PC-3 (cell line): ENCODE measurements around the gene NAGPA. TPM values are rescaled to one million over a fixed set of nuclear protein-coding genes. Genes with fewer than 3 reads are reported as not detected.
"Not testable (repeated sequence)": the region's sequence is repeated elsewhere in the genome, so short reads cannot be mapped to it uniquely, and the experiment has no call there.

Source experiments
- ATAC-seq: fragments of 200-7000 bp; cut with Tn5 transposase; 2 replicates; pipeline ENCODE4 v1.9.1; 2020; ENCODE audit warnings: mild to moderate bottlenecking, moderate library complexity
- Bru-seq: library from RNA; stranded (reverse); fragments of 400-500 nt; gene quantifications from one replicate; lab custom pipeline; 2021; lab: Mats Ljungman, UMichigan
- BruChase-seq, 2 experiments: library from RNA; stranded (reverse); fragments of 400-500 nt; gene quantifications; one replicate each; lab custom pipeline; 2021; lab: Mats Ljungman, UMichigan
- BruUV-seq: library from RNA; stranded (reverse); fragments of 400-500 nt; replicated peaks from 2 replicates; lab custom pipeline; 2021; lab: Mats Ljungman, UMichigan
- CTCF ChIA-PET: fragments of 300-600 bp; sonication (Branson Sonifier 250); formaldehyde crosslinking; loops from one replicate; lab custom pipeline; 2022; ENCODE audit warnings: antibody characterized with exemption; lab: Charles Lee
- POLR2A ChIA-PET: fragments of 300-600 bp; sonication (Branson Sonifier 250); formaldehyde crosslinking; loops from one replicate; lab custom pipeline; 2022; ENCODE audit warnings: antibody characterized with exemption; ENCODE audit not compliant: unreplicated experiment; lab: Charles Lee
- DNase-seq: peaks from one replicate; pipeline ENCODE4 v3.0.0-alpha.2; 2015
- H2AFZ ChIP-seq: fragments of 300-600 bp; sonication (generic); 2 replicates; pipeline ENCODE4 v1.6.0; 2016; ENCODE audit warnings: antibody characterized with exemption, low read length
- H3F3A ChIP-seq: fragments of 300-600 bp; sonication (generic); one replicate; pipeline ENCODE4 v1.6.0; 2017; ENCODE audit warnings: antibody characterized with exemption, low read length, control low read depth, mild to moderate bottlenecking; ENCODE audit not compliant: unreplicated experiment
- H3K27ac ChIP-seq: fragments of 300-600 bp; sonication (generic); 2 replicates; pipeline ENCODE4 v1.5.1; 2016; ENCODE audit warnings: mild to moderate bottlenecking, low read length
- H3K27me3 ChIP-seq: fragments of 300-600 bp; sonication (generic); 2 replicates; pipeline ENCODE4 v1.6.1; 2016; ENCODE audit warnings: low read length, mixed read lengths
- H3K36me3 ChIP-seq: fragments of 300-600 bp; sonication (generic); 2 replicates; pipeline ENCODE4 v1.6.1; 2016; ENCODE audit warnings: low read depth, mixed run types, low read length, mixed read lengths
- H3K4me1 ChIP-seq: fragments of 300-600 bp; sonication (generic); 2 replicates; pipeline ENCODE4 v1.5.1; 2016; ENCODE audit warnings: low read length; ENCODE audit not compliant: insufficient read depth
- H3K4me2 ChIP-seq: fragments of 300-600 bp; sonication (generic); 2 replicates; pipeline ENCODE4 v1.6.0; 2016; ENCODE audit warnings: low read length
- H3K4me3 ChIP-seq: fragments of 300-600 bp; sonication (generic); 2 replicates; pipeline ENCODE4 v1.5.1; 2016; ENCODE audit warnings: mild to moderate bottlenecking, low read length, mixed read lengths
- H3K79me2 ChIP-seq: fragments of 300-600 bp; sonication (generic); 2 replicates; pipeline ENCODE4 v1.6.1; 2017; ENCODE audit warnings: low read length, mixed read lengths
- H3K9ac ChIP-seq: fragments of 300-600 bp; sonication (generic); 2 replicates; pipeline ENCODE4 v1.6.0; 2016; ENCODE audit warnings: mild to moderate bottlenecking, low read length
- H3K9me2 ChIP-seq: fragments of 300-600 bp; sonication (generic); replicated peaks from 2 replicates; pipeline ENCODE4 v1.6.1; 2016; ENCODE audit warnings: mixed run types, low read length, mixed read lengths
- H3K9me3 ChIP-seq: fragments of 300-600 bp; sonication (generic); 2 replicates; pipeline ENCODE4 v1.6.1; 2016; ENCODE audit warnings: low read length, mixed read lengths
- H4K20me1 ChIP-seq: fragments of 300-600 bp; sonication (generic); 2 replicates; pipeline ENCODE4 v1.6.1; 2016; ENCODE audit warnings: low read length, mixed read lengths
- CTCF ChIP-seq: fragments of 300-600 bp; sonication (generic); conservative IDR thresholded peaks from 2 replicates; pipeline ENCODE4 v1.5.1; 2017; ENCODE audit warnings: antibody characterized with exemption, low read depth, mild to moderate bottlenecking, low read length
- EZH2 ChIP-seq: fragments of 300-600 bp; sonication (generic); IDR thresholded peaks from one replicate; pipeline ENCODE4 v1.6.1; 2017; ENCODE audit warnings: antibody characterized with exemption, mild to moderate bottlenecking, low read length; ENCODE audit not compliant: unreplicated experiment
- EZH2phosphoT487 ChIP-seq: fragments of 300-600 bp; sonication (generic); IDR thresholded peaks from 2 replicates; pipeline ENCODE4 v1.6.1; 2018; ENCODE audit warnings: mild to moderate bottlenecking, antibody characterized with exemption, low read length, borderline replicate concordance
- intact Hi-C: fragments of 100-400 bp; cut with micrococcal nuclease; formaldehyde crosslinking; loops from 2 replicates; pipeline ENCODE4 v1.9.0; 2023
- long read RNA-seq: library from polyadenylated mRNA; unstranded; transcript quantifications from one replicate; pipeline ENCODE4 v2.0.0, GENCODE V29; 2021; ENCODE audit not compliant: unreplicated experiment
- total RNA-seq: library from RNA; depleted of rRNA; stranded (reverse); fragments of >200 nt; gene quantifications from 2 replicates; pipeline ENCODE4 v1.2.3, GENCODE V29; 2014; rRNA removed

NAGPA gene
- 26.2 and 42.9 TPM in 2 replicates for total RNA-seq
- percentile 52 among the genes with signal in this experiment for Bru-seq, nascent RNA
- percentile 61 among the genes with signal in this experiment for BruChase-seq, experiment 1, labeled RNA remaining after a 6-hour chase
- BruChase-seq, experiment 2, labeled RNA remaining after a 2-hour chase: percentile 60 among the genes with signal in this experiment
- long read RNA-seq, transcript NAGPA-201 (10 exons, 2,202 nt): major isoform, 31 of 74 reads
- long read RNA-seq, partial matches to known transcripts: 22 of 74 reads
- long read RNA-seq, other reads (novel, unspliced or antisense): 20 of 74 reads

- peak; percentile 67 for DNase-seq
- no peaks in the 10 kb centered on the region for H3K27me3 ChIP-seq
- BruUV-seq: no TSS peak
- no peaks in the 10 kb centered on the region for H3K36me3 ChIP-seq
- no peaks in the 10 kb centered on the region for H3K9me2 ChIP-seq
- intact Hi-C loops: no loop called here
- H3F3A ChIP-seq: no peaks in the 10 kb centered on the region
- ChIA-PET POLR2A (interaction anchor here (0.6 kb wide), 1 partner anchor 17 kb away, joined by 3 read pairs; no protein-coding TSS in a partner anchor), CTCF (interaction anchor here (0.7 kb wide), 1 partner anchor 8 kb away, joined by 4 read pairs; no protein-coding TSS in a partner anchor)
- no peaks in the 10 kb centered on the region for H3K9me3 ChIP-seq
- no peak within 1 kb of the TSS for H3K27ac ChIP-seq
- no peaks in the 10 kb centered on the region for H4K20me1 ChIP-seq
- peak; percentile 83 for ATAC-seq
- peak within 1 kb of the TSS; percentile 65 for H3K9ac ChIP-seq
- H3K79me2 ChIP-seq: no peaks in the 10 kb centered on the region
- peak within 1 kb of the TSS; percentile 97 for H3K4me2 ChIP-seq
- peak within 1 kb of the TSS; percentile 95 for H2AFZ ChIP-seq
- TF ChIP-seq CTCF (no peak), EZH2 (no peak), EZH2phosphoT487 (no peak)
- H3K4me3 ChIP-seq: peak within 1 kb of the TSS; percentile 88
- peaks cover 7% of the 10 kb centered on the region for H3K4me1 ChIP-seq
These were observed at the start of gene NAGPA for GRCh38 chr16:5033256-5034166. TSS of gene NAGPA (minus strand) at chr16:5033935. CDS start at chr16:5033914, 21 bp downstream.

- H2AFZ ChIP-seq, DNase-seq, ATAC-seq, H3K27me3 ChIP-seq, CTCF ChIA-PET, H3K4me1 ChIP-seq, H3F3A ChIP-seq, H3K27ac ChIP-seq, H4K20me1 ChIP-seq, H3K9me3 ChIP-seq, H3K9ac ChIP-seq, H3K4me3 ChIP-seq, POLR2A ChIA-PET, intact Hi-C loops, BruUV-seq, H3K36me3 ChIP-seq, H3K9me2 ChIP-seq, H3K4me2 ChIP-seq, H3K79me2 ChIP-seq: not testable (repeated sequence)
These were observed 47.3 kb upstream of the NAGPA start for GRCh38 chr16:5080996-5081395.

DNA sequence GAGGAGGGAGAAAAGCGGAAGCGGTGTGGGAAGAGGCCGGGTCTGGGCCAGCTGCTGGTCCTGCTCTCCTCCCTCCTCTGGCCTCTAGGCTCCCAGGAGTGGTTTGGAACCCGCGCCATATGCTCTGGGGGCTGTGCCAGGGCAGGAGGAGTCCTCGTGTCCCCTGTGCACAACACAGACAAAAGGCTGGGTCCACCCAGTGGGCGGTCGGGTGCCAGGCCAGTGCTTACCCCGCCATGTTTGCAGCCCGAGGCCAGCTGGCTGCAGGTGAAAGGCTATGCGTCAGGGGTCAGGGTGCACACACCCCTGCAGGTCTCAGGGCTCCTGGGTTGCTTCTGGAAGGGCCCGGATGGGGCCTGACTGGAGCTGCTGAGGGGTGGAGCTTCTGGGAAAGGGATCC, 46.7 kb upstream of the NAGPA start:
- H3K27me3 ChIP-seq, intact Hi-C loops, ATAC-seq, H3K4me1 ChIP-seq, BruUV-seq, CTCF ChIA-PET, DNase-seq, H3K4me2 ChIP-seq, H3K9me2 ChIP-seq, H3K36me3 ChIP-seq, H3K4me3 ChIP-seq, H4K20me1 ChIP-seq, H2AFZ ChIP-seq, H3K27ac ChIP-seq, H3K9me3 ChIP-seq, POLR2A ChIA-PET, H3K79me2 ChIP-seq, H3K9ac ChIP-seq, H3F3A ChIP-seq: not testable (repeated sequence)
